GM23338 (cell line): Measurements from ENCODE around the gene SIN3B. TPM values are rescaled to one million over a fixed set of nuclear protein-coding genes. Genes with fewer than 3 reads are reported as not detected.
A peak's percentile ranks its signal among the peaks of the same experiment; 100 is the strongest.

Source experiments
- ATAC-seq: fragments of 200-7000 bp; cut with Tn5 transposase; 3 replicates; pipeline ENCODE4 v1.9.1; 2020
- DNase-seq: peaks from one replicate; pipeline ENCODE4 v3.0.0-alpha.2; 2015; ENCODE audit warnings: low spot score
- H2AFZ ChIP-seq: fragments of 200-600 bp; sonication (generic); 2 replicates; pipeline ENCODE4 v1.8.0; 2016; ENCODE audit warnings: antibody characterized with exemption, mild to moderate bottlenecking, moderate library complexity
- H3F3A ChIP-seq: fragments of 200-600 bp; sonication (generic); replicated peaks from 2 replicates; pipeline ENCODE4 v1.8.0; 2017; ENCODE audit warnings: antibody characterized with exemption, mixed run types, low read depth
- H3K27ac ChIP-seq: fragments of 200-600 bp; sonication (generic); 2 replicates; pipeline ENCODE4 v1.6.1; 2016; ENCODE audit warnings: low read depth
- H3K27me3 ChIP-seq: fragments of 200-600 bp; sonication (generic); 2 replicates; pipeline ENCODE4 v1.8.0; 2016; ENCODE audit warnings: mild to moderate bottlenecking, mixed run types, moderate library complexity; ENCODE audit not compliant: insufficient read depth
- H3K36me3 ChIP-seq: fragments of 200-600 bp; sonication (generic); 2 replicates; pipeline ENCODE4 v1.8.0; 2016; ENCODE audit warnings: mild to moderate bottlenecking; ENCODE audit not compliant: insufficient read depth
- H3K4me1 ChIP-seq: fragments of 200-600 bp; sonication (generic); 2 replicates; pipeline ENCODE4 v1.8.0; 2016; ENCODE audit warnings: mild to moderate bottlenecking, moderate library complexity; ENCODE audit not compliant: insufficient read depth
- H3K4me2 ChIP-seq: fragments of 200-600 bp; sonication (generic); 2 replicates; pipeline ENCODE4 v1.7.1; 2017; ENCODE audit warnings: mixed run types
- H3K4me3 ChIP-seq: fragments of 200-600 bp; sonication (generic); 2 replicates; pipeline ENCODE4 v1.6.1; 2016; ENCODE audit warnings: mixed run types
- H3K79me2 ChIP-seq: fragments of 200-600 bp; sonication (generic); replicated peaks from 2 replicates; pipeline ENCODE4 v1.8.0; 2017; ENCODE audit warnings: mild to moderate bottlenecking; ENCODE audit not compliant: insufficient read depth
- H3K9me2 ChIP-seq: fragments of 200-600 bp; sonication (generic); 2 replicates; pipeline ENCODE4 v1.8.0; 2017; ENCODE audit not compliant: insufficient read depth
- H4K20me1 ChIP-seq: fragments of 200-600 bp; sonication (generic); replicated peaks from 2 replicates; pipeline ENCODE4 v1.8.0; 2017; ENCODE audit warnings: mild to moderate bottlenecking; ENCODE audit not compliant: insufficient read depth
- H3K27ac Mint-ChIP-seq: 2 replicates; pipeline ENCODE4 v1.8.0; 2020; ENCODE audit warnings: inconsistent platforms, mild to moderate bottlenecking, moderate library complexity, mixed read lengths
- H3K27me3 Mint-ChIP-seq: 3 replicates; pipeline ENCODE4 v1.8.0; 2022; ENCODE audit warnings: low read depth, mild to moderate bottlenecking, moderate library complexity, mixed read lengths, inconsistent platforms; ENCODE audit not compliant: insufficient read depth, poor library complexity
- H3K36me3 Mint-ChIP-seq: 3 replicates; pipeline ENCODE4 v1.8.0; 2021; ENCODE audit warnings: low read depth, mild to moderate bottlenecking, inconsistent platforms, moderate library complexity, mixed read lengths
- H3K4me1 Mint-ChIP-seq: 3 replicates; pipeline ENCODE4 v1.8.0; 2020; ENCODE audit warnings: mild to moderate bottlenecking, inconsistent platforms, mixed read lengths
- H3K4me3 Mint-ChIP-seq: 3 replicates; pipeline ENCODE4 v1.8.0; 2021; ENCODE audit warnings: moderate library complexity, mild to moderate bottlenecking, inconsistent platforms, mixed read lengths
- H3K9me3 Mint-ChIP-seq: 3 replicates; pipeline ENCODE4 v1.8.0; 2020; ENCODE audit warnings: moderate library complexity, mild to moderate bottlenecking, inconsistent platforms, mixed read lengths
- CREB1 ChIP-seq: fragments of 250-450 bp; sonication (Bioruptor Pico); IDR thresholded peaks from 2 replicates; pipeline ENCODE4 v1.5.0; 2020; ENCODE audit warnings: low read depth, mild to moderate bottlenecking, moderate library complexity
- EZH2 ChIP-seq: fragments of 200-600 bp; sonication (generic); IDR thresholded peaks from one replicate; pipeline ENCODE4 v1.8.0; 2017; ENCODE audit warnings: antibody characterized with exemption, mild to moderate bottlenecking, low read depth; ENCODE audit not compliant: unreplicated experiment
- ZNF114 ChIP-seq: fragments of 250-450 bp; sonication (Bioruptor Pico); IDR thresholded peaks from 2 replicates; pipeline ENCODE4 v1.5.0; 2020; ENCODE audit warnings: mild to moderate bottlenecking, moderate library complexity
- ZNF331 ChIP-seq: fragments of 250-450 bp; sonication (Bioruptor Pico); IDR thresholded peaks from 2 replicates; pipeline ENCODE4 v1.5.0; 2020; ENCODE audit warnings: low read depth, mild to moderate bottlenecking, moderate library complexity
- polyA plus RNA-seq: library from polyadenylated mRNA; unstranded; fragments of >200 nt; fragmentation: Nextera tagmentation; extraction: Ambion mirVana; gene quantifications from 2 replicates; pipeline ENCODE4 v1.2.1, GENCODE V29; 2016
- total RNA-seq: library from RNA; depleted of rRNA; stranded (reverse); fragments of >200 nt; shearing (Covaris generic); gene quantifications from 2 replicates; pipeline ENCODE4 v1.2.3, GENCODE V29; 2014
- TF ChIP-seq, protein P1 (sequence below): fragments of 250-450 bp; sonication (Bioruptor Pico); IDR thresholded peaks from 2 replicates; pipeline ENCODE4 v1.5.0; 2020; ENCODE audit warnings: mild to moderate bottlenecking, moderate library complexity
- TF ChIP-seq, protein P2 (sequence below): IDR thresholded peaks from one replicate; pipeline ENCODE4 v1.6.1; 2018; ENCODE audit warnings: antibody characterized with exemption; ENCODE audit not compliant: unreplicated experiment

Gene SIN3B
- total and polyA plus RNA-seq, 2 experiments from 2014 or later = 37.6 to 68.6 TPM

DNA sequence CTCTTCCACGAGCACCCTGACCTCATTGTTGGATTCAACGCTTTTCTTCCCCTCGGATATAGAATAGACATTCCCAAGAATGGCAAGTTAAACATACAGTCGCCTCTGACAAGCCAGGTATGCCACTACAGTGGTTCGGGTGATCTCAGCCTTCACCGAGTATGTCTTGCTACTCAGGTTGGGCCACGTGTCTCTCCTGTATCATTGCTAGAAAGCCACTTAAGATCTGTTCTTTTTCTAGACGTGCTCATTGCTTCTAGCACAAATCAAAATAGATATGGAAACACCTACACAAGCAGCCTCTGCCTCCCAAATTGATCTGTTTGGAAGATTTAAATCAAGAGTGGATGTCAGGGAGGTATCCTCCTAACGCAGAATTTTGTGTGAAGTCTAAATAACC is 2.3 kb downstream of the SIN3B start:
- Histone ChIP-seq H3K9me2 (no peaks in the 10 kb centered on the region), H3F3A (0 out of 2 replicates have a peak, but pooled peaks cover 4% of the 10 kb centered on the region), H2AFZ (no peak overlapping the region), H3K36me3 (peaks cover 9% of the 10 kb centered on the region), H3K79me2 (peaks cover 31% of the 10 kb centered on the region), H3K27ac (no peak overlapping the region), H3K27me3 (no peaks in the 10 kb centered on the region), H3K4me2 (no peak overlapping the region), H3K4me1 (peaks cover 15% of the 10 kb centered on the region), H3K4me3 (no peak overlapping the region), H4K20me1 (peaks cover 9% of the 10 kb centered on the region; the same call in 1 of the 2 replicates)
- Mint-ChIP-seq H3K9me3 (peaks cover 6% of the 10 kb centered on the region; the same call in 2 of the 3 replicates), H3K27ac (no peak overlapping the region), H3K27me3 (peaks cover 19% of the 10 kb centered on the region), H3K36me3 (peaks cover 64% of the 10 kb centered on the region), H3K4me3 (peak overlapping the region; percentile 46; the same call in 2 of the 3 replicates), H3K4me1 (peaks cover 21% of the 10 kb centered on the region)
- DNase-seq (no peak), ATAC-seq (no peak)
- no peak for TF ChIP-seq EZH2
- TF ChIP-seq, protein P1, sequence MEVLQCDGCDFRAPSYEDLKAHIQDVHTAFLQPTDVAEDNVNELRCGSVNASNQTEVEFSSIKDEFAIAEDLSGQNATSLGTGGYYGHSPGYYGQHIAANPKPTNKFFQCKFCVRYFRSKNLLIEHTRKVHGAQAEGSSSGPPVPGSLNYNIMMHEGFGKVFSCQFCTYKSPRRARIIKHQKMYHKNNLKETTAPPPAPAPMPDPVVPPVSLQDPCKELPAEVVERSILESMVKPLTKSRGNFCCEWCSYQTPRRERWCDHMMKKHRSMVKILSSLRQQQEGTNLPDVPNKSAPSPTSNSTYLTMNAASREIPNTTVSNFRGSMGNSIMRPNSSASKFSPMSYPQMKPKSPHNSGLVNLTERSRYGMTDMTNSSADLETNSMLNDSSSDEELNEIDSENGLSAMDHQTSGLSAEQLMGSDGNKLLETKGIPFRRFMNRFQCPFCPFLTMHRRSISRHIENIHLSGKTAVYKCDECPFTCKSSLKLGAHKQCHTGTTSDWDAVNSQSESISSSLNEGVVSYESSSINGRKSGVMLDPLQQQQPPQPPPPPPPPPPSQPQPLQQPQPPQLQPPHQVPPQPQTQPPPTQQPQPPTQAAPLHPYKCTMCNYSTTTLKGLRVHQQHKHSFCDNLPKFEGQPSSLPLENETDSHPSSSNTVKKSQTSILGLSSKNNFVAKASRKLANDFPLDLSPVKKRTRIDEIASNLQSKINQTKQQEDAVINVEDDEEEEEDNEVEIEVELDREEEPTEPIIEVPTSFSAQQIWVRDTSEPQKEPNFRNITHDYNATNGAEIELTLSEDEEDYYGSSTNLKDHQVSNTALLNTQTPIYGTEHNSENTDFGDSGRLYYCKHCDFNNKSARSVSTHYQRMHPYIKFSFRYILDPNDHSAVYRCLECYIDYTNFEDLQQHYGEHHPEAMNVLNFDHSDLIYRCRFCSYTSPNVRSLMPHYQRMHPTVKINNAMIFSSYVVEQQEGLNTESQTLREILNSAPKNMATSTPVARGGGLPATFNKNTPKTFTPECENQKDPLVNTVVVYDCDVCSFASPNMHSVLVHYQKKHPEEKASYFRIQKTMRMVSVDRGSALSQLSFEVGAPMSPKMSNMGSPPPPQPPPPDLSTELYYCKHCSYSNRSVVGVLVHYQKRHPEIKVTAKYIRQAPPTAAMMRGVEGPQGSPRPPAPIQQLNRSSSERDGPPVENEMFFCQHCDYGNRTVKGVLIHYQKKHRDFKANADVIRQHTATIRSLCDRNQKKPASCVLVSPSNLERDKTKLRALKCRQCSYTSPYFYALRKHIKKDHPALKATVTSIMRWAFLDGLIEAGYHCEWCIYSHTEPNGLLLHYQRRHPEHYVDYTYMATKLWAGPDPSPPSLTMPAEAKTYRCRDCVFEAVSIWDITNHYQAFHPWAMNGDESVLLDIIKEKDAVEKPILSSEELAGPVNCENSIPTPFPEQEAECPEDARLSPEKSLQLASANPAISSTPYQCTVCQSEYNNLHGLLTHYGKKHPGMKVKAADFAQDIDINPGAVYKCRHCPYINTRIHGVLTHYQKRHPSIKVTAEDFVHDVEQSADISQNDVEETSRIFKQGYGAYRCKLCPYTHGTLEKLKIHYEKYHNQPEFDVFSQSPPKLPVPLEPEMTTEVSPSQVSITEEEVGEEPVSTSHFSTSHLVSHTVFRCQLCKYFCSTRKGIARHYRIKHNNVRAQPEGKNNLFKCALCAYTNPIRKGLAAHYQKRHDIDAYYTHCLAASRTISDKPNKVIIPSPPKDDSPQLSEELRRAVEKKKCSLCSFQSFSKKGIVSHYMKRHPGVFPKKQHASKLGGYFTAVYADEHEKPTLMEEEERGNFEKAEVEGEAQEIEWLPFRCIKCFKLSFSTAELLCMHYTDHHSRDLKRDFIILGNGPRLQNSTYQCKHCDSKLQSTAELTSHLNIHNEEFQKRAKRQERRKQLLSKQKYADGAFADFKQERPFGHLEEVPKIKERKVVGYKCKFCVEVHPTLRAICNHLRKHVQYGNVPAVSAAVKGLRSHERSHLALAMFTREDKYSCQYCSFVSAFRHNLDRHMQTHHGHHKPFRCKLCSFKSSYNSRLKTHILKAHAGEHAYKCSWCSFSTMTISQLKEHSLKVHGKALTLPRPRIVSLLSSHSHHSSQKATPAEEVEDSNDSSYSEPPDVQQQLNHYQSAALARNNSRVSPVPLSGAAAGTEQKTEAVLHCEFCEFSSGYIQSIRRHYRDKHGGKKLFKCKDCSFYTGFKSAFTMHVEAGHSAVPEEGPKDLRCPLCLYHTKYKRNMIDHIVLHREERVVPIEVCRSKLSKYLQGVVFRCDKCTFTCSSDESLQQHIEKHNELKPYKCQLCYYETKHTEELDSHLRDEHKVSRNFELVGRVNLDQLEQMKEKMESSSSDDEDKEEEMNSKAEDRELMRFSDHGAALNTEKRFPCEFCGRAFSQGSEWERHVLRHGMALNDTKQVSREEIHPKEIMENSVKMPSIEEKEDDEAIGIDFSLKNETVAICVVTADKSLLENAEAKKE (CRISPR knock-in tag) = no peak
- TF ChIP-seq ZNF114 (CRISPR knock-in tag) = no peak
- TF ChIP-seq, protein P2, sequence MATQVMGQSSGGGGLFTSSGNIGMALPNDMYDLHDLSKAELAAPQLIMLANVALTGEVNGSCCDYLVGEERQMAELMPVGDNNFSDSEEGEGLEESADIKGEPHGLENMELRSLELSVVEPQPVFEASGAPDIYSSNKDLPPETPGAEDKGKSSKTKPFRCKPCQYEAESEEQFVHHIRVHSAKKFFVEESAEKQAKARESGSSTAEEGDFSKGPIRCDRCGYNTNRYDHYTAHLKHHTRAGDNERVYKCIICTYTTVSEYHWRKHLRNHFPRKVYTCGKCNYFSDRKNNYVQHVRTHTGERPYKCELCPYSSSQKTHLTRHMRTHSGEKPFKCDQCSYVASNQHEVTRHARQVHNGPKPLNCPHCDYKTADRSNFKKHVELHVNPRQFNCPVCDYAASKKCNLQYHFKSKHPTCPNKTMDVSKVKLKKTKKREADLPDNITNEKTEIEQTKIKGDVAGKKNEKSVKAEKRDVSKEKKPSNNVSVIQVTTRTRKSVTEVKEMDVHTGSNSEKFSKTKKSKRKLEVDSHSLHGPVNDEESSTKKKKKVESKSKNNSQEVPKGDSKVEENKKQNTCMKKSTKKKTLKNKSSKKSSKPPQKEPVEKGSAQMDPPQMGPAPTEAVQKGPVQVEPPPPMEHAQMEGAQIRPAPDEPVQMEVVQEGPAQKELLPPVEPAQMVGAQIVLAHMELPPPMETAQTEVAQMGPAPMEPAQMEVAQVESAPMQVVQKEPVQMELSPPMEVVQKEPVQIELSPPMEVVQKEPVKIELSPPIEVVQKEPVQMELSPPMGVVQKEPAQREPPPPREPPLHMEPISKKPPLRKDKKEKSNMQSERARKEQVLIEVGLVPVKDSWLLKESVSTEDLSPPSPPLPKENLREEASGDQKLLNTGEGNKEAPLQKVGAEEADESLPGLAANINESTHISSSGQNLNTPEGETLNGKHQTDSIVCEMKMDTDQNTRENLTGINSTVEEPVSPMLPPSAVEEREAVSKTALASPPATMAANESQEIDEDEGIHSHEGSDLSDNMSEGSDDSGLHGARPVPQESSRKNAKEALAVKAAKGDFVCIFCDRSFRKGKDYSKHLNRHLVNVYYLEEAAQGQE = no peak
- no peak for TF ChIP-seq CREB1 (CRISPR knock-in tag)
- TF ChIP-seq ZNF331 (CRISPR knock-in tag) = no peak
